Kidney (tissue), 14 donors: Measurements from ENCODE around the gene ADCYAP1R1. TPM values are rescaled to one million over a fixed set of nuclear protein-coding genes. Genes with fewer than 3 reads are reported as not detected.

Experiments used
- DNase-seq, 5 donors: peaks; one replicate each; pipeline ENCODE4 v3.0.0-alpha.2; 2013 to 2020
- FAIRE-seq: peaks from 2 replicates; lab custom pipeline; 2012; peaks lifted over from hg19 to GRCh38; lab: Jason Lieb, UNC
- H3K27ac ChIP-seq, 2 donors: one replicate each; pipeline ENCODE4 v1.7.0; 2013; ENCODE audit warnings: low read depth in 2 of 2, low read length in 2 of 2, inconsistent platforms in 1 of 2
- H3K27me3 ChIP-seq: one replicate; pipeline ENCODE4 v1.7.1; 2013; ENCODE audit warnings: low read length, inconsistent platforms; ENCODE audit not compliant: control insufficient read depth, insufficient read depth
- H3K36me3 ChIP-seq, 3 donors: one replicate each; pipeline versions ENCODE4 v1.7.0 to v1.7.1; 2013; ENCODE audit warnings: low read length in 3 of 3, control low read depth in 1 of 3, inconsistent platforms in 1 of 3; ENCODE audit not compliant: insufficient read depth in 3 of 3, control insufficient read depth in 2 of 3
- H3K4me1 ChIP-seq, 3 donors: one replicate each; pipeline versions ENCODE4 v1.7.0 to v1.7.1; 2013; ENCODE audit warnings: low read length in 3 of 3, inconsistent platforms in 1 of 3, low read depth in 1 of 3; ENCODE audit not compliant: control insufficient read depth in 2 of 3, insufficient read depth in 2 of 3
- H3K4me3 ChIP-seq, 3 donors: one replicate each; pipeline versions ENCODE4 v1.7.0 to v1.8.1; 2013; ENCODE audit warnings: low read length in 3 of 3, control low read depth in 1 of 3, inconsistent platforms in 1 of 3
- H3K9ac ChIP-seq, 3 donors: one replicate each; pipeline versions ENCODE4 v1.7.0 to v1.7.1; 2013; ENCODE audit warnings: low read length in 3 of 3, control low read depth in 1 of 3, inconsistent platforms in 1 of 3
- H3K9me3 ChIP-seq, 3 donors: one replicate each; pipeline versions ENCODE4 v1.7.0 to v1.7.1; 2013; ENCODE audit warnings: low read length in 3 of 3, control low read depth in 1 of 3, inconsistent platforms in 1 of 3; ENCODE audit not compliant: control insufficient read depth in 2 of 3, insufficient read depth in 1 of 3
- CTCF ChIP-seq: IDR thresholded peaks from 3 replicates; pipeline ENCODE4 v1.5.1; 2012; ENCODE audit warnings: mild to moderate bottlenecking, moderate library complexity, borderline replicate concordance; ENCODE audit not compliant: insufficient read depth; ENCODE audit errors: extremely low read depth
- intact Hi-C: fragments of 100-400 bp; cut with DNase I; formaldehyde crosslinking; loops from one replicate; pipeline ENCODE4 v1.11.1; 2022
- polyA plus RNA-seq: library from polyadenylated mRNA; stranded (reverse); fragments of 350-450 nt; fragmentation: Illumina TruSeq; extraction: RNeasy Lipid Tissue Mini Kit (QIAGEN cat#74804); gene quantifications from one replicate; pipeline ENCODE4 v1.2.3, GENCODE V29; 2014; ENCODE audit warnings: low read depth, low replicate concordance; ENCODE audit not compliant: insufficient read depth
- total RNA-seq: library from RNA; stranded (reverse); fragmentation: NEBNext Ultra II Directional; extraction: Animal tissue kit (Norgen Biotek cat#: 25700); gene quantifications from one replicate; pipeline ENCODE4 v1.2.1, GENCODE V29; 2021
- donor health status: control.
- donor health status: control.
- donor health status: control.
- donor health status: control.
- donor health status: control.
- donor health status: DM: yes; HTN: yes; CAD: no.
- donor health status: Normal renal cell carcinoma (clear cell type).

Gene ADCYAP1R1
- total and polyA plus RNA-seq, 2 donors from 2014 or later, result not detected

- H3K9me3 ChIP-seq, result no peaks in the 10 kb centered on the region
- H3K4me3 ChIP-seq, result no peak overlapping the region
- FAIRE-seq (no peak), DNase-seq (peak in 2 of 5 donors; percentile 16 to 61)
- H3K27me3 ChIP-seq, result peaks cover 2% of the 10 kb centered on the region
- intact Hi-C loops, result no loop called here
- TF ChIP-seq CTCF, result no peak
- H3K36me3 ChIP-seq, result no peaks in the 10 kb centered on the region
- H3K4me1 ChIP-seq, result no peaks in the 10 kb centered on the region
- no peak overlapping the region for H3K9ac ChIP-seq
- no peak overlapping the region for H3K27ac ChIP-seq
Measured at GRCh38 chr7:31052841-31053601, 913 bp downstream of the ADCYAP1R1 start.

GRCh38 chr7:31053986-31054385 lies 1.9 kb downstream of the ADCYAP1R1 start:
- intact Hi-C loops, result no loop called here
- FAIRE-seq (no peak), DNase-seq (no peak)
- Histone ChIP-seq H3K36me3 (no peaks in the 10 kb centered on the region), H3K27ac (no peak overlapping the region), H3K4me3 (no peak overlapping the region), H3K9ac (no peak overlapping the region), H3K9me3 (no peaks in the 10 kb centered on the region), H3K27me3 (peaks cover 2% of the 10 kb centered on the region), H3K4me1 (no peaks in the 10 kb centered on the region)
- no peak for TF ChIP-seq CTCF

GRCh38 chr7:31054608-31055278 lies 2.6 kb downstream of the ADCYAP1R1 start:
- Histone ChIP-seq H3K4me1 (no peaks in the 10 kb centered on the region), H3K27me3 (peaks cover 2% of the 10 kb centered on the region), H3K9ac (no peak overlapping the region), H3K9me3 (no peaks in the 10 kb centered on the region), H3K36me3 (no peaks in the 10 kb centered on the region), H3K27ac (no peak overlapping the region), H3K4me3 (no peak overlapping the region)
- intact Hi-C loops, result no loop called here
- no peak for DNase-seq
- no peak for TF ChIP-seq CTCF
- FAIRE-seq, result no peak
